Limb (tissue), 2 donors: Measurements from ENCODE around the gene G3BP1.
"Not testable (repeated sequence)": the region's sequence is repeated elsewhere in the genome, so short reads cannot be mapped to it uniquely, and the experiment has no call there.

Experiments
- DNase-seq, 2 donors: peaks; one replicate each; pipeline ENCODE4 v3.0.0-alpha.2; 2016; ENCODE audit errors: extremely low spot score in 2 of 2

G3BP1 gene

GRCh38 chr5:151795426-151795825 lies 23.7 kb downstream of the G3BP1 start:
- DNase-seq: no peak

- DNase-seq: no peak
Measured at GRCh38 chr5:151798674-151799073, 26.9 kb downstream of the G3BP1 start.

GRCh38 chr5:151799407-151799806 lies 27.7 kb downstream of the G3BP1 start:
- no peak for DNase-seq

- no peak for DNase-seq
Measured at GRCh38 chr5:151800532-151800931, 28.8 kb downstream of the G3BP1 start.

GRCh38 chr5:151805414-151806223 lies 33.9 kb downstream of the G3BP1 start:
- no peak for DNase-seq

GRCh38 chr5:151808451-151809169 lies 36.9 kb downstream of the G3BP1 start:
- DNase-seq: no peak

- DNase-seq: no peak
Measured at GRCh38 chr5:151810449-151810848, 38.7 kb downstream of the G3BP1 start.

GRCh38 chr5:151810897-151811296 lies 39.1 kb downstream of the G3BP1 start:
- no peak for DNase-seq

GRCh38 chr5:151811593-151812321 lies 40.0 kb downstream of the G3BP1 start:
- DNase-seq: no peak

- DNase-seq: no peak
Measured at GRCh38 chr5:151812757-151813309, 41.1 kb downstream of the G3BP1 start.

- DNase-seq: no peak
Measured at GRCh38 chr5:151815051-151815450, 43.3 kb downstream of the G3BP1 start.

GRCh38 chr5:151819830-151820229 lies 48.1 kb downstream of the G3BP1 start:
- no peak for DNase-seq

GRCh38 chr5:151820271-151820670 lies 48.5 kb downstream of the G3BP1 start:
- no peak for DNase-seq

GRCh38 chr5:151820903-151821302 lies 49.1 kb downstream of the G3BP1 start:
- no peak for DNase-seq

GRCh38 chr5:151822141-151822540 lies 50.4 kb downstream of the G3BP1 start:
- no peak for DNase-seq

GRCh38 chr5:151825445-151825844 lies 53.7 kb downstream of the G3BP1 start:
- peak; percentile 64 to 91 for DNase-seq

- no peak for DNase-seq
Measured at GRCh38 chr5:151829370-151829769, 57.6 kb downstream of the G3BP1 start.

- not testable (repeated sequence) for DNase-seq
Measured at GRCh38 chr5:151832843-151833242, 61.1 kb downstream of the G3BP1 start.

GRCh38 chr5:151846765-151847164 lies 75.0 kb downstream of the G3BP1 start:
- DNase-seq: no peak

GRCh38 chr5:151847871-151848270 lies 76.1 kb downstream of the G3BP1 start:
- DNase-seq: no peak

- no peak for DNase-seq
Measured at GRCh38 chr5:151855701-151856100, 83.9 kb downstream of the G3BP1 start.

GRCh38 chr5:151856861-151857260 lies 85.1 kb downstream of the G3BP1 start:
- DNase-seq: no peak
